ENCODE results near the gene PLTP. TPM values are rescaled to one million over a fixed set of nuclear protein-coding genes. Genes with fewer than 3 reads are reported as not detected.
"Not testable (repeated sequence)": the region's sequence is repeated elsewhere in the genome, so short reads cannot be mapped to it uniquely, and the experiment has no call there.

Gene PLTP
- total RNA-seq, 1 donor from 2014 or later, result 48.5 TPM

DNA sequence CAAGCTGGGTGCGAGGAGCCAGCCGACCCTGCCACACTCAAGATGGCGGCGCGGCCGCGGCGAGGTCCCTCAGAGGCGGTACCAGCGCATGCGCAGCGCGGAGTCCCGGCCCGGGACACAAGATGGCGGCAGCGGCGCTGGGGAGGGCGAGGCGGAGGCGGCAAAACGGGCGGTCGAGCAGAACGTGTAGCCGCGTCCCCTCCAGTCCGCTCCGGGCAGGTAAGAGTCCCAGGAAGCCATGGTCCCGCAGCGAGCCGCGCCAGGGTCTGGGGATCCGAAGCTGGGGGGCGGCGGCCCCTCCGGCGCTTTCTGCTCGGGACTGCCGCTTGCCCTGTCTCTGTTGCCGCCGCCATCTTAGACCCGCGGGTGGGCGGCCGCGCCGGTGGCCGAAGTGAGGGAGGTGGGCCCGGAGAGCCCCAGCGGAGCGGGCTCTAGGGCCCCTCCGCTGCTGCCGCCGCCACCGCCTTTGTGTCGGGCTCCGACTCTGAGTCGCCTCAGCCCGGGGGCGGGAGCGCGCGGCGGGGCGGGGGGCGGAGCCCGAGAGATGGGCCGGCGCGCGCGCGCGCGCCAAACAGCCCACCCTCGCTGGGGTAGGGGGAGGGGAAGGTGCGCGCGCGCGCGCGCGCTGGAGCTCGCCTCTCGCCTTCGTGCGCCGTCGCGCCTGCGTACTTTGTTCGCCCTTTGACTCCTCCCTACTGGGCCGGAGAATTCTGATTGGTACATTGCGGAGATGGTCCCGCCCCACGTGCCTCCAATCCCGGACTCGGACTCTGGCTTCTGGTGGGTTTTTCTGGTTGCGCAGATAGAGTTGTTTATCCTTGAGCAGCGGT, 22.8 kb upstream of the PLTP start, which contains the start of gene PCIF1:
Gene PCIF1 (plus strand): TSS at position 98 of the 830 bp plus-strand sequence. CDS start 4,317 bp downstream, outside the sequence.
- no peaks in the 10 kb centered on the region for H3K27me3 Mint-ChIP-seq (ENCODE audit: low read depth)
- peak within 1 kb of the TSS; percentile 96 for H3K27ac Mint-ChIP-seq (ENCODE audit: unreplicated experiment)
- peak; percentile 12 for TF ChIP-seq CTCF (IDR thresholded peaks at IDR 0.05)
- no peaks in the 10 kb centered on the region for H3K9me3 Mint-ChIP-seq (ENCODE audit: low read depth)
- DNase-seq (ENCODE audit: low spot score), result no peak
- peak within 1 kb of the TSS; percentile 93 for H3K4me3 Mint-ChIP-seq (ENCODE audit: unreplicated experiment)
- H3K36me3 Mint-ChIP-seq (ENCODE audit: low read depth), result peaks cover 19% of the 10 kb centered on the region
- H3K4me1 Mint-ChIP-seq (ENCODE audit: low read depth), result peaks cover 13% of the 10 kb centered on the region

- Mint-ChIP-seq H3K4me1 (ENCODE audit: low read depth) (peaks cover 13% of the 10 kb centered on the region), H3K9me3 (ENCODE audit: low read depth) (no peaks in the 10 kb centered on the region), H3K36me3 (ENCODE audit: low read depth) (peaks cover 14% of the 10 kb centered on the region), H3K27ac (ENCODE audit: unreplicated experiment) (peak overlapping the region; percentile 96), H3K27me3 (ENCODE audit: low read depth) (no peaks in the 10 kb centered on the region), H3K4me3 (ENCODE audit: unreplicated experiment) (peak overlapping the region; percentile 93)
- DNase-seq (ENCODE audit: low spot score), result no peak
- TF ChIP-seq CTCF (IDR thresholded peaks at IDR 0.05), result no peak
These were observed 22.2 kb upstream of the PLTP start for GRCh38 chr20:45934046-45934585.

DNA sequence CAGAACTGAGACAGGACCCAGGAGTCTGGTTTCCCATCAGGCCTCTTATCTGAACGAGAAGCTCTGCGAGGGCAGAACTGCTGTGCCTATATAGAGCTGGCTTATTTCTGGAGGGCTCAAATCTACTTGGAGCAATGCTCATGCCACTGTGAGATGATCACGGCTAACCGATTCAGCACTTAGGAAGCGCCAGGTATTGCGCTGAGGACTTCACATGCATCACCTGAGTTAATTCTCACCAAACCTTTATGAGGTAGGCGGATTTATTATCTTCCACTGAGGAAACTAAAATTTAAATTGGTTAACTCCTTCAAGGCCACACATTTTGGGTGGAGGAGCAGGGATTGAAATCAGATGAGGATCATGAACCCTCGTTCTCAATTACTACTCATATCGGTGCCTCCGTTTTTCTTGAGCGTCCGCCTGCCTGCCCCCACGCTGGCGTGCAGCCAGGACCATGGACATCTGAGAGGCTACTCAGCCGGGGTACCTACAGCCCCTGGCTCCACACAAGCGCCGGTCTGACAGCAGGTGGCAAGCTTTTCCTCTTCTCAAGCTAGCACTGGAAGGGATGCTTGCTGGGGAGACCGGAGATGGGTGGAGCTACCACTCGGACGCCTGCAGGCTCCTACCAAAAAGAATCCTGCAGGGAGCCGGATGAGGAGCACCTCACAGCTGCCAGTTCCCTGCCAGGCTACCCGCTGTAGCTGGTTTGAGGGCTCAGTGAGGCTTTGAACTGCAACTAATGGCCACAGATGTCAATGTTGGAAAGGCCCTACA, 21.5 kb upstream of the PLTP start:
- Mint-ChIP-seq H3K27me3 (ENCODE audit: low read depth) (no peaks in the 10 kb centered on the region), H3K4me1 (ENCODE audit: low read depth) (peaks cover 13% of the 10 kb centered on the region), H3K4me3 (ENCODE audit: unreplicated experiment) (peak overlapping the region; percentile 93), H3K36me3 (ENCODE audit: low read depth) (peaks cover 11% of the 10 kb centered on the region), H3K27ac (ENCODE audit: unreplicated experiment) (peak overlapping the region; percentile 96), H3K9me3 (ENCODE audit: low read depth) (no peaks in the 10 kb centered on the region)
- TF ChIP-seq CTCF (IDR thresholded peaks at IDR 0.05), result peak; percentile 63
- no peak for DNase-seq (ENCODE audit: low spot score)

DNA sequence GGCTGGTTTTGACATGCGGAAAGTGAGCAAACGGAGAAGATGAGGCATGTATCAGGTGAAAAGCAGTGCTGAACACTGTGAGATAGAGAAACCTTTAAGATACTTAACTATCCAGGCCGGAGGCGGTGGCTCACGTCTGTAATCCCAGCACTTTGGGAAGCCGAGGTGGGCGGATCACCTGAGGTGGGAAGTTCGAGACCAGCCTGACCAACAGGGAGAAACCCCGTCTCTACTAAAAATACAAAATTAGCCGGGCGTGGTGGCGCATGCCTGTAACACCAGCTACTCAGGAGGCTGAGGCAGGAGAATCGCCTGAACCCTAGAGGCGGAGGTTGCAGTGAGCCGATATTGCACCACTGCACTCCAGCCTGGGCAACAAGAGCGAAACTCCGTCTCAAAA, 19.7 kb upstream of the PLTP start:
- DNase-seq (ENCODE audit: low spot score), result not testable (repeated sequence)

DNA sequence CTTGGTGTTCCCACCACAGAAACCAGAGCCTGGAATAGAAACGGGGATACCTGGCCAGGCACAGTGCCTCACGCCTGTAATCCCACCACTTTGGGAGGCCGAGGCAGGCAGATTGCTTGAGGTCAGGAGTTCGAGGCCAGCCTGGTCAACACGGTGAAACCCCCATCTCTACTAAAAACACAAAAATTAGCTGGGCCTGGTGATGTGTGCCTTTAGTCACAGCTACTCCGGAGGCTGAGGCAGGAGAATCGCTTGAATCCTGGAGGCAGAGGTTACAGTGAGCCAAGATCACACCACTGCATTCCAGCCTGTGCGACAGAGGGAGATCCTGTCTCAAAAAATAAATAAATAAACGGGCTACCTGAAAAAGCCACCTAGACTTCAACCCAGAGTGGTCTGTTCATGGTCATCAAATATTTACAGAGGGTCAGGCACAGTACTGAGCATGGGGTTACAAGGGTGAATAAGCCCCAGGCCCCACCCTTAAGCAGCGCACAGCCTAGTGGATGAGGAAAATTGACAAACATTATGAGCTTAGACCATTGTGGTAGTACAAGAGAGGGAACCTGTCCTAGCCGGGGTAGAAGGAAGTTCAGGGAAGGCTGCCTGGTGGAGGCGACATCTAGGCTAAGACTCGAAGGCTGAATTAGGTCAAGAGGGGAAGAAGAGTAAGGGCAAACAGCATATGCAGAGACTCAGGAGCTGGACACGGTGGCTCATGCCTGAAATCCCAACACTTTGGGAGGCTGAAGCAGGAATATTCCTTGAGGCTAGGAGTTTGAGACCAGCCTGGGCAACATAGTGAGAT, 15.3 kb upstream of the PLTP start:
- peaks cover 14% of the 10 kb centered on the region for H3K4me1 Mint-ChIP-seq (ENCODE audit: low read depth)
- no peak overlapping the region for H3K4me3 Mint-ChIP-seq (ENCODE audit: unreplicated experiment)
- no peak overlapping the region for H3K27ac Mint-ChIP-seq (ENCODE audit: unreplicated experiment)
- H3K36me3 Mint-ChIP-seq (ENCODE audit: low read depth), result no peaks in the 10 kb centered on the region
- no peak for TF ChIP-seq CTCF (IDR thresholded peaks at IDR 0.05)
- no peaks in the 10 kb centered on the region for H3K27me3 Mint-ChIP-seq (ENCODE audit: low read depth)
- no peak for DNase-seq (ENCODE audit: low spot score)
- no peaks in the 10 kb centered on the region for H3K9me3 Mint-ChIP-seq (ENCODE audit: low read depth)

More for the DNA sequence above, 19.7 kb upstream of the PLTP start:
- not testable (repeated sequence) for H3K36me3 Mint-ChIP-seq (ENCODE audit: low read depth); H3K4me3 Mint-ChIP-seq (ENCODE audit: unreplicated experiment); H3K27me3 Mint-ChIP-seq (ENCODE audit: low read depth); H3K27ac Mint-ChIP-seq (ENCODE audit: unreplicated experiment); H3K9me3 Mint-ChIP-seq (ENCODE audit: low read depth)
- peaks cover 10% of the 10 kb centered on the region for H3K4me1 Mint-ChIP-seq (ENCODE audit: low read depth)
